ENCODE data around the gene GOLGA6L25. TPM values are rescaled to one million over a fixed set of nuclear protein-coding genes. Genes with fewer than 3 reads are reported as not detected.

Gene GOLGA6L25, protein sequence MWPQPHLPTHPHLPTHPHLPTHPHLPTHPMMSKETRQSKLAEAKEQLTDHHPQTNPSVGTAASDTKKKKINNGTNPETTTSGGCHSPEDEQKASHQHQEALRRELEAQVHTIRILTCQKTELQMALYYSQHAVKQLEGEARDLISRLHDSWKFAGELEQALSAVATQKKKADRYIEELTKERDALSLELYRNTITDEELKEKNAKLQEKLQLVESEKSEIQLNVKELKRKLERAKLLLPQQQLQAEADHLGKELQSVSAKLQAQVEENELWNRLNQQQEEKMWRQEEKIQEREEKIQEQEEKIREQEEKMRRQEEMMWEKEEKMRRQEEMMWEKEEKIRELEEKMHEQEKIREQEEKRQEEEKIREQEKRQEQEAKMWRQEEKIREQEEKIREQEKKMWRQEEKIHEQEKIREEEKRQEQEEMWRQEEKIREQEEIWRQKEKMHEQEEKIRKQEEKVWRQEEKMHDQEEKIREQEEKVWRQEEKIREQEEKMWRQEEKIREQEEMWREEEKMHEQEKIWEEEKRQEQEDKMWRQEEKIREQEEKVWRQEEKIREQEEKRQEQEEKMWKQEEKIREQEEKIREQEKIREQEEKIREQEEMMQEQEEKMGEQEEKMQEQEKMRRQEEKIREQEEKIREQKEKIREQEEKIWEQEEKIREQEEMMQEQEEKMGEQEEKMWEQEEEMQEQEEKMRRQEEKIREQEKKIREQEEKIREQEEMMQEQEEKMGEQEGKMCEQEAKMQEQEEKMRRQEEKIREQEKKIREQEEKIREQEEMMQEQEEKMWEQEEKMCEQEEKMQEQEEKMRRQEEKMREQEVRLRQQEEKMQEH
- total RNA-seq (2022; extraction: Qiagen RNA extraction), result not detected in 5 replicates

DNA sequence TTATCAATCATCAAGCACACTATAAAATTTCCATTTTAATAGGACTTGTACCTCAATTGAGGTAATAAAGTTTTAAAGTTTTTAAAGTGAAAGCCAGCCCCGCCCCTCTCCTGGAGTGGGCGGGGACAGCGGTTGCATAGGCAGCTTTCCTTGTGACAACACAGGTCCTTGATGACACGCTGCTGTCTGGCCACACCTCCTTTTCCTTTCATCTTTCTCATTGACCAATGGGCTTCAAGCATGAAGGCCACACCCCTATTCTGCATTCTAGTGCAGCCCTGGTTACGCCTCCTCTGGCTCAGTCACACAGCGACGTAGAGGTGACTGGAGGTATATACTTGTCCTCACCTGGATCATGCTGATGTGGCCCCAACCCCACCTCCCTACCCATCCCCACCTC lies at the start of gene GOLGA6L25:
Gene GOLGA6L25 (plus strand): TSS at position 301 of the 400 bp plus-strand sequence. CDS start 61 bp downstream, at position 362.

DNA sequence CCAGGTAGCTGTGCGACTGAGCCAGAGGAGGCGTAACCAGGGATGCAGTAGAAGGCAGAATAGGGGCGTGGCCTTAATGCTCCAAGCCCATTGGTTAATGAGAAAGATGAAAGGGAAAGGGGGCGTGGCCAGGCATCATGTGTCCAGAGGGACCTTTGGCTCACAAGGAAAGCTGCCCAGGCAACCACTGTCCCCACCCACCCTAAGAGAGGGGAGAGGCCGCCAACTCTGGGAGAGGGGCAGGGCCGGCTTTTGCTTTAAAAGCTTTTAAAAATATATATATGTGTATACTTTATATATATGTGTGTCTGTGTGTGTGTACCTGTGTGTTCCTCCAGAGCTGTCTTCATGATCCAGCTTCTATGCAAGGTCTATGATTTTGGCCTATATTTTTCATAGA lies 20.4 kb upstream of the GOLGA6L25 start, which contains the start of gene GOLGA8G:
Gene GOLGA8G (minus strand): TSS at position 18 of the 400 bp plus-strand sequence. CDS start 62 bp downstream, outside the sequence.

Other genes starting within 250 kb of the GOLGA6L25 start
- 40.6 to 52.1 TPM (median 45.3 TPM) in 5 replicates for gene HERC2, start 231.4 kb upstream of the GOLGA6L25 start, total RNA-seq (2022; extraction: Qiagen RNA extraction)
- gene GOLGA6L24, start 195.5 kb upstream of the GOLGA6L25 start, total RNA-seq (2022; extraction: Qiagen RNA extraction), result not detected in 5 replicates
- gene GOLGA8F, start 174.9 kb upstream of the GOLGA6L25 start, total RNA-seq (2022; extraction: Qiagen RNA extraction), result not detected in 5 replicates
- gene GOLGA8G, start 20.6 kb upstream of the GOLGA6L25 start, total RNA-seq (2022; extraction: Qiagen RNA extraction), result not detected in 5 replicates
- gene GOLGA8M, start 158.9 kb downstream of the GOLGA6L25 start, total RNA-seq (2022; extraction: Qiagen RNA extraction), result not detected in 5 replicates

All from A549 treated with CORT108297 at 1 μM for 4 hours (cell line).